Measurements from ENCODE around the gene RAP2B. TPM values are rescaled to one million over a fixed set of nuclear protein-coding genes. Genes with fewer than 3 reads are reported as not detected.

Gene RAP2B
- total and polyA plus RNA-seq, 2 of the 13 experiments (the other 11 are each of a cell fraction or from before 2014, with no cell fraction given), result 6.4 to 7.1 TPM

DNA sequence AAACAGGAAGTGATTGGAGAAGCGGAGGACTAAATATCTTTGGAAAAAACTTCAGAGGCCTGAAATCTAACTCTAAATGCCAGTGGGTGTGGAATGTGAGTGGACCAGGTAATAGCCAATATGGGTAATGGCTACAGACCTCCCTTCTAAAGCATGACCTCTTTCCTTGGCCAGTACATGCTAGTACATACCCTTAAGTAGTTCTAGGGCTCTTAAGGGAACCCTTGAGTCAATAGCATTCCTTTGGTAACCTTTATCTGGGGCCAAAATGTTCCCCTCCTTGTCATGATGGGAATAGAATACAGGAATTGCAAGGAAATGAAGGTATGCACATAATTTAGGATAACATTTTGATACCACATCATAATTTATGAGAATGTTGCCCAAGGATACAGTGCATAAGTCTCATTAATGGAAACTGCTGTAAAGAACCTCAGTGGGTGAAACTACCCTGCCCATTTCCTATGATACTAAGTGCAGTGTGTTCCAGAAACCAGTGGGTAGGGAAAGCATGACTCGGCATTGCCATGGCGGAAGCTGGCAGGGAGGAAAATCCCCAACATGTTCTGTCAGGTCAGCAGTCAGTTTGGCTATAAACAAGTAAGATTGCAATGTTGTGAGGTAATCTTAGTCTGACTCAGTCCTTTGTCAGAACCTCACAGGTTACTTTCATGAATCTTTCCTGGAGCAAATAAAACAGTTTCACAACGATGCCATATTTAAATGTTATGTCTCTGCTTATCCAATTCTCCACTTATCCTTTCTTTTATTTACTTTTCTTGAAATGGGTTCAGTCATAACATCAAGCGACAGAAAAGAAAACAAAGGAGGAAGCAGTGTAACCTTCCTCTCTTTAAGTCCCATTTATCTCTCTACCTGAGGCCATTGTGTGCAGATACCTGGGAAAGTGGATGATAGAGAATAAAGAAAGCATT, 23.5 kb upstream of the RAP2B start (continued):
- TF ChIP-seq, protein P1, sequence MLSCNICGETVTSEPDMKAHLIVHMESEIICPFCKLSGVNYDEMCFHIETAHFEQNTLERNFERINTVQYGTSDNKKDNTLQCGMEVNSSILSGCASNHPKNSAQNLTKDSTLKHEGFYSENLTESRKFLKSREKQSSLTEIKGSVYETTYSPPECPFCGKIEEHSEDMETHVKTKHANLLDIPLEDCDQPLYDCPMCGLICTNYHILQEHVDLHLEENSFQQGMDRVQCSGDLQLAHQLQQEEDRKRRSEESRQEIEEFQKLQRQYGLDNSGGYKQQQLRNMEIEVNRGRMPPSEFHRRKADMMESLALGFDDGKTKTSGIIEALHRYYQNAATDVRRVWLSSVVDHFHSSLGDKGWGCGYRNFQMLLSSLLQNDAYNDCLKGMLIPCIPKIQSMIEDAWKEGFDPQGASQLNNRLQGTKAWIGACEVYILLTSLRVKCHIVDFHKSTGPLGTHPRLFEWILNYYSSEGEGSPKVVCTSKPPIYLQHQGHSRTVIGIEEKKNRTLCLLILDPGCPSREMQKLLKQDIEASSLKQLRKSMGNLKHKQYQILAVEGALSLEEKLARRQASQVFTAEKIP (CRISPR knock-in tag; IDR thresholded peaks at IDR 0.05; ENCODE audit: borderline replicate concordance), result no peak
- TF ChIP-seq SMC3 (IDR thresholded peaks at IDR 0.05; ENCODE audit: low read length) (no peak), FLYWCH1 (CRISPR knock-in tag; IDR thresholded peaks at IDR 0.05) (no peak), ZNF264 (CRISPR knock-in tag; IDR thresholded peaks at IDR 0.05) (no peak), SRY (CRISPR knock-in tag; IDR thresholded peaks at IDR 0.05) (no peak), ZNF335 (CRISPR knock-in tag; IDR thresholded peaks at IDR 0.05) (peak; percentile 74), ERF (CRISPR knock-in tag; IDR thresholded peaks at IDR 0.05) (peak; percentile 85), ELF4 (CRISPR knock-in tag; IDR thresholded peaks at IDR 0.05; ENCODE audit: borderline replicate concordance) (no peak), NFKB2 (CRISPR knock-in tag; IDR thresholded peaks at IDR 0.05; ENCODE audit: borderline replicate concordance) (no peak), DNMT1 (CRISPR knock-in tag; IDR thresholded peaks at IDR 0.05) (no peak), ZMYM4 (CRISPR knock-in tag; IDR thresholded peaks at IDR 0.05) (no peak), NR2F2 (IDR thresholded peaks at IDR 0.05; ENCODE audit: borderline replicate concordance, low read depth) (no peak), TEF (CRISPR knock-in tag; IDR thresholded peaks at IDR 0.05) (no peak)
- TF ChIP-seq, protein P2, sequence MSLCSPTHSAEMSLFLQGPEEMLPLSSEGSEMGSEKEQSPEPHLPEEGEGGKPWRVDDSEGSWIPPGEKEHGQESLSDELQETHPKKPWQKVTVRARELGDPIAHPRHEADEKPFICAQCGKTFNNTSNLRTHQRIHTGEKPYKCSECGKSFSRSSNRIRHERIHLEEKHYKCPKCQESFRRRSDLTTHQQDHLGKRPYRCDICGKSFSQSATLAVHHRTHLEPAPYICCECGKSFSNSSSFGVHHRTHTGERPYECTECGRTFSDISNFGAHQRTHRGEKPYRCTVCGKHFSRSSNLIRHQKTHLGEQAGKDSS (CRISPR knock-in tag; IDR thresholded peaks at IDR 0.05; ENCODE audit: borderline replicate concordance, low read depth), result peak; percentile 43; the same call in 1 of the 2 replicates
- TF ChIP-seq, protein P3, sequence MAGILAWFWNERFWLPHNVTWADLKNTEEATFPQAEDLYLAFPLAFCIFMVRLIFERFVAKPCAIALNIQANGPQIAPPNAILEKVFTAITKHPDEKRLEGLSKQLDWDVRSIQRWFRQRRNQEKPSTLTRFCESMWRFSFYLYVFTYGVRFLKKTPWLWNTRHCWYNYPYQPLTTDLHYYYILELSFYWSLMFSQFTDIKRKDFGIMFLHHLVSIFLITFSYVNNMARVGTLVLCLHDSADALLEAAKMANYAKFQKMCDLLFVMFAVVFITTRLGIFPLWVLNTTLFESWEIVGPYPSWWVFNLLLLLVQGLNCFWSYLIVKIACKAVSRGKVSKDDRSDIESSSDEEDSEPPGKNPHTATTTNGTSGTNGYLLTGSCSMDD (CRISPR knock-in tag; IDR thresholded peaks at IDR 0.05), result no peak
- TF ChIP-seq, protein P4, sequence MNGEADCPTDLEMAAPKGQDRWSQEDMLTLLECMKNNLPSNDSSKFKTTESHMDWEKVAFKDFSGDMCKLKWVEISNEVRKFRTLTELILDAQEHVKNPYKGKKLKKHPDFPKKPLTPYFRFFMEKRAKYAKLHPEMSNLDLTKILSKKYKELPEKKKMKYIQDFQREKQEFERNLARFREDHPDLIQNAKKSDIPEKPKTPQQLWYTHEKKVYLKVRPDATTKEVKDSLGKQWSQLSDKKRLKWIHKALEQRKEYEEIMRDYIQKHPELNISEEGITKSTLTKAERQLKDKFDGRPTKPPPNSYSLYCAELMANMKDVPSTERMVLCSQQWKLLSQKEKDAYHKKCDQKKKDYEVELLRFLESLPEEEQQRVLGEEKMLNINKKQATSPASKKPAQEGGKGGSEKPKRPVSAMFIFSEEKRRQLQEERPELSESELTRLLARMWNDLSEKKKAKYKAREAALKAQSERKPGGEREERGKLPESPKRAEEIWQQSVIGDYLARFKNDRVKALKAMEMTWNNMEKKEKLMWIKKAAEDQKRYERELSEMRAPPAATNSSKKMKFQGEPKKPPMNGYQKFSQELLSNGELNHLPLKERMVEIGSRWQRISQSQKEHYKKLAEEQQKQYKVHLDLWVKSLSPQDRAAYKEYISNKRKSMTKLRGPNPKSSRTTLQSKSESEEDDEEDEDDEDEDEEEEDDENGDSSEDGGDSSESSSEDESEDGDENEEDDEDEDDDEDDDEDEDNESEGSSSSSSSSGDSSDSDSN (CRISPR knock-in tag; IDR thresholded peaks at IDR 0.05), result no peak
- TF ChIP-seq, protein P5, sequence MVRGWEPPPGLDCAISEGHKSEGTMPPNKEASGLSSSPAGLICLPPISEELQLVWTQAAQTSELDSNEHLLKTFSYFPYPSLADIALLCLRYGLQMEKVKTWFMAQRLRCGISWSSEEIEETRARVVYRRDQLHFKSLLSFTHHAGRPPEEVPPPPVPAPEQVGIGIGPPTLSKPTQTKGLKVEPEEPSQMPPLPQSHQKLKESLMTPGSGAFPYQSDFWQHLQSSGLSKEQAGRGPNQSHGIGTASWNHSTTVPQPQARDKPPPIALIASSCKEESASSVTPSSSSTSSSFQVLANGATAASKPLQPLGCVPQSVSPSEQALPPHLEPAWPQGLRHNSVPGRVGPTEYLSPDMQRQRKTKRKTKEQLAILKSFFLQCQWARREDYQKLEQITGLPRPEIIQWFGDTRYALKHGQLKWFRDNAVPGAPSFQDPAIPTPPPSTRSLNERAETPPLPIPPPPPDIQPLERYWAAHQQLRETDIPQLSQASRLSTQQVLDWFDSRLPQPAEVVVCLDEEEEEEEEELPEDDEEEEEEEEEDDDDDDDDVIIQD (CRISPR knock-in tag; IDR thresholded peaks at IDR 0.05; ENCODE audit: low read depth), result 0 out of 2 replicates have a peak, but pooled peaks have one; percentile 50
